GM04503 (cell line): ENCODE results near the gene CAPN10.
"Not testable (repeated sequence)": the region's sequence is repeated elsewhere in the genome, so short reads cannot be mapped to it uniquely, and the experiment has no call there.

ENCODE experiments used
- DNase-seq: peaks from one replicate; pipeline ENCODE4 v3.0.0-alpha.2; 2012; ENCODE audit warnings: low read depth

Gene CAPN10

GRCh38 chr2:240603081-240603835, 16.7 kb downstream of the CAPN10 start:
- DNase-seq: no peak

- DNase-seq: no peak
Observed at GRCh38 chr2:240603846-240604245, 17.3 kb downstream of the CAPN10 start.

GRCh38 chr2:240604291-240604938, 17.9 kb downstream of the CAPN10 start:
- DNase-seq: no peak

GRCh38 chr2:240604939-240605716, 18.6 kb downstream of the CAPN10 start:
- no peak for DNase-seq

- DNase-seq: no peak
Observed at GRCh38 chr2:240605867-240606743, 19.6 kb downstream of the CAPN10 start.

GRCh38 chr2:240611601-240612210, 25.2 kb downstream of the CAPN10 start:
- DNase-seq: no peak

- no peak for DNase-seq
Observed at GRCh38 chr2:240613781-240614180, 27.2 kb downstream of the CAPN10 start.

- DNase-seq: no peak
Observed at GRCh38 chr2:240614391-240614790, 27.9 kb downstream of the CAPN10 start.

- DNase-seq: no peak
Observed at GRCh38 chr2:240615396-240615795, 28.9 kb downstream of the CAPN10 start.

- no peak for DNase-seq
Observed at GRCh38 chr2:240615820-240616547, 29.4 kb downstream of the CAPN10 start.

- DNase-seq: not testable (repeated sequence)
Observed at GRCh38 chr2:240616860-240617666, 30.5 kb downstream of the CAPN10 start.

GRCh38 chr2:240618776-240619175, 32.2 kb downstream of the CAPN10 start:
- no peak for DNase-seq

GRCh38 chr2:240619506-240620148, 33.1 kb downstream of the CAPN10 start:
- DNase-seq: no peak

- DNase-seq: no peak
Observed at GRCh38 chr2:240620149-240620731, 33.7 kb downstream of the CAPN10 start.

GRCh38 chr2:240620859-240621258, 34.3 kb downstream of the CAPN10 start:
- DNase-seq: no peak

- no peak for DNase-seq
Observed at GRCh38 chr2:240622060-240622411, 35.5 kb downstream of the CAPN10 start.

- no peak for DNase-seq
Observed at GRCh38 chr2:240622531-240623235, 36.1 kb downstream of the CAPN10 start.

GRCh38 chr2:240623531-240624010, 37.0 kb downstream of the CAPN10 start:
- DNase-seq: no peak
